Gastroesophageal sphincter (tissue), 3 donors: ENCODE measurements around the gene PDZD4.

ENCODE experiments used
- CTCF ChIP-seq, 4 experiments: fragments of 200-600 bp in 2 of 4; fragments of 450-650 bp in 2 of 4; sonication (generic) in 1 of 4; IDR thresholded peaks; one replicate each; pipeline ENCODE4 v1.5.1; 2017 to 2019; ENCODE audit warnings: antibody characterized with exemption in 4 of 4, mild to moderate bottlenecking in 2 of 4, moderate library complexity in 2 of 4
- POLR2A ChIP-seq, 2 donors: fragments of 450-650 bp; IDR thresholded peaks; one replicate each; pipeline ENCODE4 v1.6.1; 2017; ENCODE audit warnings: antibody characterized with exemption in 2 of 2, mild to moderate bottlenecking in 2 of 2, moderate library complexity in 1 of 2
- POLR2AphosphoS5 ChIP-seq: sonication (generic); formaldehyde crosslinking; IDR thresholded peaks from one replicate; pipeline ENCODE4 v1.6.1; 2017; ENCODE audit warnings: antibody characterized with exemption

- TF ChIP-seq CTCF (IDR thresholded peaks at IDR 0.05): no peak
- no peak for TF ChIP-seq POLR2AphosphoS5
- no peak for TF ChIP-seq POLR2A (IDR thresholded peaks at IDR 0.05)
Observed at GRCh38 chrX:153871451-153871850, 41.1 kb upstream of the PDZD4 start.
